CD4-positive, alpha-beta T cell treated with Interleukin-17A for 1 hour (primary cell): ENCODE measurements around the gene HBA1.
"Not testable (repeated sequence)": the region's sequence is repeated elsewhere in the genome, so short reads cannot be mapped to it uniquely, and the experiment has no call there.

Experiments
- DNase-seq: peaks from one replicate; pipeline ENCODE4 v3.0.0-alpha.2; 2020

HBA1 gene

DNA sequence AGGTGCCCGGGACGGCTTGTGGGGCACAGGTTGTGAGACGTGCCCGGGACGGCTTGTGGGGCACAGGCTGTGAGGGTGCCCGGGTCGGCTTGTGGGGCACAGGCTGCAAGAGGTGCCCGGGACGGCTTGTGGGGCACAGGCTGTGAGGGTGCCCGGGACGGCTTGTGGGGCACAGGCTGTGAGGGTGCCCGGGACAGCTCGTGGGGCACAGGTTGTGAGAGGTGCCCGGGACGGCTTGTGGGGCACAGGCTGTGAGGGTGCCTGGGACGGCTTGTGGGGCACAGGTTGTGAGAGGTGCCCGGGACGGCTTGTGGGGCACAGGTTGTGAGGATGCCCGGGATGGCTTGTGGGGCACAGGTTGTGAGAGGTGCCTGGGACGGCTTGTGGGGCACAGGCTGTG is 16.2 kb upstream of the HBA1 start:
- not testable (repeated sequence) for DNase-seq

DNA sequence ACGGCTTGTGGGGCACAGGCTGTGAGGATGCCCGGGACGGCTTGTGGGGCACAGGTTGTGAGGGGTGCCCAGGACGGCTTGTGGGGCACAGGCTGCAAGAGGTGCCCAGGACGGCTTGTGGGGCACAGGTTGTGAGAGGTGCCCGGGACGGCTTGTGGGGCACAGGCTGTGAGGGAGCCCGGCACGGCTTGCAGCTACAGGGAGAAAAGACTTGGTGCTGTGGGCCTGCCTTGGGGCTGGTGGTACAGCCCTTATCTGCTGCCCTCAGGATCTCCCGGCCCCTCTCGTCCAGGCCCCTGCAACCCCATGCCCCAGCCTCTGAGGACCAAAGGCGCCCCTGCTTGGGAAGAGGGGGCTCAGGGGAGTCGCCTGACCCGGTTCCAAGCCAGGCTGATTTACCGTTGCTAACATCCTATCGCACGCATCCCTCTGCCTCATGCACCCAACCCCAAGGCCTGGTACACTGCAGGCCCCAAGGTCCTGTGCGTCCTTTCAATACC is 15.7 kb upstream of the HBA1 start:
- DNase-seq = no peak

DNA sequence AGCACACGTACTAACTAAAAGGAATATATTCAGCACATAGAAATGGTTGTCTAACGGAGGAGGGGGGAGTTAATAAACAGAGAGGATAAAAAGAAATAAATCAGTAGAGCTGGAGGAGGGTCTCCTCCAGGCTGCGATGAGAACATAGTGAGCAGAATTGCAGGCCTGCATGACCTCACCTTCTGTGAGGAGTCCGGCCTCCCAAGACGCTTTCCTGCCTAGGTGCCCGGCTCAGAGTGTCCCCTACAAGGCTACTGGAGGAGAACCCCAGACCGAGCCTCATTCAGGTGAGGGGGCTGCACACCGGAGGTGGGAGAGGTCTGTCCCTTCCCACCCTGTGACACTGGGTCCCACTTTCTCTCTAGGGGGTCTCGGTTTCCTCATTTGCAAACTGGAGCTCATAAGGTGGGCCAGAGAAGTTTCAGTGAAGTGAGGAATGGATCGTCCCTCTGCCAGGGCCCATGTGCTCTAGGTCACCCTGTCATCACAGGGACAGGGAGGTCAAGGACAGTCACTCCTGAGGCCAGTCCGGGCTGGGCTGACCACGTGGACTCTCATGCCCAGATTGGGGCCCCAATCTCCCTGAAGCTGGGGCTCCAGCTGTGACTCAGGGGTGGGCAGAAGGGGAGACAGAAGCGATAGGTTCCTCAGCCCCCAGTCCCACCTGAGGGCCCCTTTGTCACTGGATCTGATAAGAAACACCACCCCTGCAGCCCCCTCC is 14.0 kb upstream of the HBA1 start:
- DNase-seq = no peak

DNA sequence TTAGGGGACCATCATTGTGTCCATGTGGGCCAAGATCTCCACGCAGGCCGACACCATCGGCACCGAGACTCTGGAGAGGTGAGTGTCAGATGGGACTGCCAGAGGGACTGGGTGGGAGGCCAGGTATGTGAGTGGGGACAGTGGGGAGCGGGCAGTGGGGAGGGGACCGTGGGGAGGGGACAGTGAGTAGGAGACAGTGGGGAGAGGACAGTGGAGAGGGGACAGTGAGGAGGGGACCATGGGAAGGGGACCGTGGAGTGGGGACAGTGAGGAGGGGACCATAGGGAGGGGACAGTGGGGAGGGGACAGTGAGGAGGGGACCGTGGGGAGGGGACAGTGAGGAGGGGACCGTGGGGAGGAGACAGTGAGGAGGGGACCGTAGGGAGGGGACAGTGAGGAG is 13.3 kb upstream of the HBA1 start:
- DNase-seq = not testable (repeated sequence)

DNA sequence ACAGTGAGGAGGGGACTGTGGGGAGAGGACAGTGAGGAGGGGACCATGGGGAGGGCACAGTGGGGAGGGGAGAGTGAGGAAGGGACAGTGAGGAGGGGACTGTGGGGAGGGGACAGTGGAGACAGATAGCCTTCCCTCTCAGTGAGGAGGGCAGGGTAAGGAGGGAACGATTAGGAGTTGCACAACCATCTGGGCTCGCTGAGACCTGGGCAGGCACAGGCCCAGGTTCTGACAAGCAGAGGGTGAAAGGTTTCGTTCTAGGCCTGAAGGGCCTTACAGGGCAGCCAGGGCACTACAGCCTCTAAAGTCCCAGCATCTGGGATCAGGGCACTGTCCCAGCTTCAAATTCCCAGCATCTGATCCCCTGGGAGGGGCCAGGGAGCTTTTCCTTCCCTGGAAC is 12.8 kb upstream of the HBA1 start:
- not testable (repeated sequence) for DNase-seq

DNA sequence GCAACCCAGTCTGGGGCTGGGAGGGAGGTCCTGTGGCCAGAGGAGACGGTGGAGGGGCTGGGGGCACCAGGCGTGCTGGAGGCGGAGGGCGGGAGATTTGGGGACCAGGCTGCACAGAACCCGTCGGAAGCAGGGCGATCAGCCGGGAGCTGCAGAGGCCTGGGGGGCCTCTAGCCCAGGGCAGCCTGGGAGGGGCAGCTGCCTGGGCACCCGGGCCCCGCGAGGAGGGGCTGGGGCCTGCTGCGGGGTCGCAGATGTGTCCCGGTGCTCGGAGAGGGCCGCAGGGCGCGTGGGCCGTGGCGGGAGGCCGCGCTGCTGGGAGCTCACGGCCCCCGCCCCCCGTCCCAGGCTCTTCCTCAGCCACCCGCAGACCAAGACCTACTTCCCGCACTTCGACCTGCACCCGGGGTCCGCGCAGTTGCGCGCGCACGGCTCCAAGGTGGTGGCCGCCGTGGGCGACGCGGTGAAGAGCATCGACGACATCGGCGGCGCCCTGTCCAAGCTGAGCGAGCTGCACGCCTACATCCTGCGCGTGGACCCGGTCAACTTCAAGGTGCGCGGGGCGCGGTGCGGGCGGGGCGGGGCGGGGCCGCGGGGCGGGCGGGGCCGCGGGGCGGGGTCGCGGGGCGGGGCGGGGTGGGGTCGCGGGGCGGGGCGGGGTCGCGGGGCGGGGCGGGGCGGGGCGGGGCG is 12.2 kb upstream of the HBA1 start:
- DNase-seq = not testable (repeated sequence)

DNA sequence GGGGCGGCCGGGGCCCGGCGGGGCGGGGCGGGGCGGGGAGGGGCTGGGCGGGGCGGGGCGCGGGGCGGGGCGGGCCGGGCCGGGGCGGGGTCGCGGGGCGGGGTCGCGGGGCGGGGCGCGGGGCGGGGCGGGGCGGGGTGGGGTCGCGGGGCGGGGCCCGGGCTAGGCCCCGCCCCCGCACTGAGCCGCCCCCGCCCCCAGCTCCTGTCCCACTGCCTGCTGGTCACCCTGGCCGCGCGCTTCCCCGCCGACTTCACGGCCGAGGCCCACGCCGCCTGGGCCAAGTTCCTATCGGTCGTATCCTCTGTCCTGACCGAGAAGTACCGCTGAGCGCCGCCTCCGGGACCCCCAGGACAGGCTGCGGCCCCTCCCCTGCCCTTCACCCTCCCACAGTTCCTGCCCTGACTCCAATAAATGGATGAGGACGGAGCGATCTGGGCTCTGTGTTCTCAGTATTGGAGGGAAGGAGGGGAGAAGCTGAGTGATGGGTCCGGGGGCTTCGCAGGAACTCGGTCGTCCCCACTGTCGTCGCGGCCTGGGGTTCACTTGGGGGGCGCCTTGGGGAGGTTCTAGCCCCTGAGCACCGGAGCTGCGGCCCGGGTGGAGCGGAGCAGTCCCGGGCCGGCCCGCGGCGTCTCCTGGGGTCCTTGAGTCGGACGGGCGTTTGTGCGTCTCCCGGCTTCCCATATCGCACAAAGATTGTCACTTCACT is 11.5 kb upstream of the HBA1 start:
- DNase-seq = no peak

DNA sequence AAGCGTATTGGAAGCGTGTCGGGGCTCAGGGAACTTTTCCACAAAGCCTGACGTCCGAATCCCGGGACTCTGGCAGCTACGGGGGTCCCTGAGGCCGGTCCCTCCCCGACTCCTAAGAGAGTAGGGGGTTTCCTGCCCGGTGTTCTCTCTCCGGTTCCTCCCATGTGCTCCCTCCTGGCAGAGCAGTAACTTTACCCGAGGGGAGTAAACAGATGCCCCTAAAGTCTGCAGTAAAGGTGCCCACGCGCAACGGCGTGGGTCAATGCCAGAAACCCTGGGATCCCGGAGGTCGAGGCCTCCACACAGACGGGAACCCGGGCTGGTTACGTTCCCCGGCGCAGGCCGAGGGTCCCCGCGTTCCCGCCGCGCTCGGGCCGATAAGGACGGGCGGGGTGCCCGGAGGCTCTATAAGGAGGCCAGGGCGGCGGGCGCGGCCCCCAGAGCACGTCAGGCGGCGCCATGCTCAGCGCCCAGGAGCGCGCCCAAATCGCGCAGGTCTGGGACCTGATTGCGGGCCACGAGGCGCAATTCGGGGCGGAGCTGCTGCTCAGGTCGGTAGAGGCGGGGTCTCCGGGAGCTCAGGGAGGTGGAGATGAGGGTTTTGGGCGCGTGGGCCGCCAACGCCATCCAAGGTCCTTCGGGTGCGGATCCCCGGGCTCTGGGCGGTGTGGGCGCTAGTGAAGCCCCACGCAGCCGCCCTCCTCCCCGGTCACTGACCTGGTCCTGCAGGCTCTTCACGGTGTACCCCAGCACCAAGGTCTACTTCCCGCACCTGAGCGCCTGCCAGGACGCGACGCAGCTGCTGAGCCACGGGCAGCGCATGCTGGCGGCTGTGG is 10.7 kb upstream of the HBA1 start, which contains the start of gene HBM:
TSS of gene HBM (plus strand) at position 440 of the 836 bp plus-strand sequence. CDS start at position 460, 20 bp downstream.
- DNase-seq = no peak

DNA sequence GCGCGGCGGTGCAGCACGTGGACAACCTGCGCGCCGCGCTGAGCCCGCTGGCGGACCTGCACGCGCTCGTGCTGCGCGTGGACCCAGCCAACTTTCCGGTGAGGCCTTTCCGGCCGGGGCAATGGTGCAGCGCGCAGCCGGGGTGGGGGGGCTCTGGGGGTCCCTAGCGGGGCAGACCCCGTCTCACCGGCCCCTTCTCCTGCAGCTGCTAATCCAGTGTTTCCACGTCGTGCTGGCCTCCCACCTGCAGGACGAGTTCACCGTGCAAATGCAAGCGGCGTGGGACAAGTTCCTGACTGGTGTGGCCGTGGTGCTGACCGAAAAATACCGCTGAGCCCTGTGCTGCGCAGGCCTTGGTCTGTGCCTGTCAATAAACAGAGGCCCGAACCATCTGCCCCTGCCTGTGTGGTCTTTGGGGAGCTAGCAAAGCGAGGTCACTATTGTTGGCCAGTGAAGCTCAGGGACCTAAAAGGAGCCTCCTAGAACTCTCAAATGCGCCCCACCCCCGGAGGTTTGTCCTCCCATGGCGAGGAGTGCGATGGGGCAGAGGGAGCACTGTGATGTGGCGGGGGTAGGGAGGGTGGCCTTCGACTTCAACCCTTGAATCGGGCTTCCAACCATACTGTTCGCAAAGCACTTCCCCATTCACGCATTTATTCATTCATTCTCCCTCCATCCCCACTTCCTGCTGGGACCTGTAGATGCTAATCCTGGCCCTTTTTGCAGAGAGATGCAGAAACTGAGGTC is 9.9 kb upstream of the HBA1 start:
- DNase-seq = no peak

DNA sequence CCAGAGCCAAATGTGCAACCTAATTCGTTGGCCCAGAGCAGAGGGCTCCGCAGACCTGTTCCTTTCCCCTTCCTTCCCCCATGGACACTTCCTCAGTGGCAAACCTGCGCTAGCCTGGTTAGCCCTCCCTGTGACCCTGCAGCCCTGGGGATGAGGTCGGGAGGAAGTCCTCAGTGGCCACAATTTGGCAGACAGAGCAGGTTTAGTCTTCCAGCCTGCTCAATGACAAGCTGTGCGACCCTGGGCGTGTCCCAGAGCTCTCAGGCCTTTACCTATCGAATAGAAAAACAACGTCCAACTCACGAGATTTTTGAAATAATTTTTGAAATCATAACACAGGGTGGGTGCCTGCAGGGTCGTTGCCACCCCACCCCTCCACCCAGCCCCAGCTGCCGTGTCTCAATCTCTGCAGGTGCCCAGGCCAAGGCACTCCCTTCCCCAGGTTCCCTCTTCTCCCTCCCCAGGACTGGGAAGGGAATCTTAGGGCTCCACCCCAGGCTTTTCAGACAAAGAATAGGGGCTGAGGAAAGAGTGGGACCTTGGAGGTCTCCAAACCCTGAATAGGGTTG is 9.3 kb upstream of the HBA1 start:
- no peak for DNase-seq

DNA sequence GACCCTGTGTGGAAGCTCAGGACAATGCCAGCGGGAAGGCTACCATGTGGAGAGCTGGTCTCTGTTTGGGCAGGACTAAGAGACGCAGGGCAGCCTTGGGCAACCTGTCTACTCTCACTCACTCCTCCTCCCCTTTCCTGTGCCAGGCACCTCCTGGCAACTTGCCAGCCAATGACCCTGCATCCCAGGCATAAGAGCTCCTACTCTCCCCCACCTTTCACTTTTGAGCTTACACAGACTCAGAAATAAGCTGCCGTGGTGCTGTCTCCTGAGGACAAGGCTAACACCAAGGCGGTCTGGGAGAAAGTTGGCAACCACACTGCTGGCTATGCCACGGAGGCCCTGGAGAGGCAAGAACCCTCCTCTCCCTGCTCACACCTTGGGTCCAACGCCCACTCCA is 8.1 kb upstream of the HBA1 start:
- no peak for DNase-seq

DNA sequence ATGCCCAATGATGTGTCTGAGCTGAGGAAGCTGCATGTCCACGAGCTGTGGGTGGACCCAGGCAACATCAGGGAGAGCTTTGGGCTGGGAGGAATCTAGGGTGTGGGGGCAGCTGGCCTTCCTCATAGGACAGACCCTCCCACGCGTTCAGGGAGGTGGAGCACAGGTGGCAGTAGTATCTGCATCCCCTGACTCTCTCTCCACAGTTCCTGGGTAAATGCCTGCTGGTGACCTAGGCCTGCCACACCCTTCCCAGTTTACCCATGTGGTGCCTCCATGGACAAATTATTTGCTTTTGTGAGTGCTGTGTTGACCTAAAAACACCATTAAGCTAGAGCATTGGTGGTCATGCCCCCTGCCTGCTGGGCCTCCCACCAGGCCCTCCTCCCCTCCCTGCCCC is 7.5 kb upstream of the HBA1 start:
- no peak for DNase-seq

DNA sequence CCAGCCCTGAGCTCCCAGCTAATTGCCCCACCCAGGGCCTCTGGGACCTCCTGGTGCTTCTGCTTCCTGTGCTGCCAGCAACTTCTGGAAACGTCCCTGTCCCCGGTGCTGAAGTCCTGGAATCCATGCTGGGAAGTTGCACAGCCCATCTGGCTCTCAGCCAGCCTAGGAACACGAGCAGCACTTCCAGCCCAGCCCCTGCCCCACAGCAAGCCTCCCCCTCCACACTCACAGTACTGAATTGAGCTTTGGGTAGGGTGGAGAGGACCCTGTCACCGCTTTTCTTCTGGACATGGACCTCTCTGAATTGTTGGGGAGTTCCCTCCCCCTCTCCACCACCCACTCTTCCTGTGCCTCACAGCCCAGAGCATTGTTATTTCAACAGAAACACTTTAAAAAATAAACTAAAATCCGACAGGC is 6.4 kb upstream of the HBA1 start:
- not testable (repeated sequence) for DNase-seq

DNA sequence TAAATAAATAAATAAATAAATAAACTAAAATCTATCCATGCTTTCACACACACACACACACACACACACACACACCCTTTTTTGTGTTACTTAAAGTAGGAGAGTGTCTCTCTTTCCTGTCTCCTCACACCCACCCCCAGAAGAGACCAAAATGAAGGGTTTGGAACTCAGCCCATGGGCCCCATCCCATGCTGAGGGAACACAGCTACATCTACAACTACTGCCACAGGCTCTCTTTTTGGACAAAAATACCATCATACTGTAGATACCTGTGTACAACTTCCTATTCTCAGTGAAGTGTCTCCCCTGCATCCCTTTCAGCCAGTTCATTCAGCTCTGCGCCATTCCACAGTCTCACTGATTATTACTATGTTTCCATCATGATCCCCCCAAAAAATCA is 5.7 kb upstream of the HBA1 start:
- DNase-seq = no peak

DNA sequence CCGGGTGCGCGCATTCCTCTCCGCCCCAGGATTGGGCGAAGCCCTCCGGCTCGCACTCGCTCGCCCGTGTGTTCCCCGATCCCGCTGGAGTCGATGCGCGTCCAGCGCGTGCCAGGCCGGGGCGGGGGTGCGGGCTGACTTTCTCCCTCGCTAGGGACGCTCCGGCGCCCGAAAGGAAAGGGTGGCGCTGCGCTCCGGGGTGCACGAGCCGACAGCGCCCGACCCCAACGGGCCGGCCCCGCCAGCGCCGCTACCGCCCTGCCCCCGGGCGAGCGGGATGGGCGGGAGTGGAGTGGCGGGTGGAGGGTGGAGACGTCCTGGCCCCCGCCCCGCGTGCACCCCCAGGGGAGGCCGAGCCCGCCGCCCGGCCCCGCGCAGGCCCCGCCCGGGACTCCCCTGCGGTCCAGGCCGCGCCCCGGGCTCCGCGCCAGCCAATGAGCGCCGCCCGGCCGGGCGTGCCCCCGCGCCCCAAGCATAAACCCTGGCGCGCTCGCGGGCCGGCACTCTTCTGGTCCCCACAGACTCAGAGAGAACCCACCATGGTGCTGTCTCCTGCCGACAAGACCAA is 4.0 kb upstream of the HBA1 start, which contains the start of gene HBA2:
TSS of gene HBA2 (plus strand) at position 503 of the 568 bp plus-strand sequence. CDS start at position 540, 37 bp downstream.
- not testable (repeated sequence) for DNase-seq

DNA sequence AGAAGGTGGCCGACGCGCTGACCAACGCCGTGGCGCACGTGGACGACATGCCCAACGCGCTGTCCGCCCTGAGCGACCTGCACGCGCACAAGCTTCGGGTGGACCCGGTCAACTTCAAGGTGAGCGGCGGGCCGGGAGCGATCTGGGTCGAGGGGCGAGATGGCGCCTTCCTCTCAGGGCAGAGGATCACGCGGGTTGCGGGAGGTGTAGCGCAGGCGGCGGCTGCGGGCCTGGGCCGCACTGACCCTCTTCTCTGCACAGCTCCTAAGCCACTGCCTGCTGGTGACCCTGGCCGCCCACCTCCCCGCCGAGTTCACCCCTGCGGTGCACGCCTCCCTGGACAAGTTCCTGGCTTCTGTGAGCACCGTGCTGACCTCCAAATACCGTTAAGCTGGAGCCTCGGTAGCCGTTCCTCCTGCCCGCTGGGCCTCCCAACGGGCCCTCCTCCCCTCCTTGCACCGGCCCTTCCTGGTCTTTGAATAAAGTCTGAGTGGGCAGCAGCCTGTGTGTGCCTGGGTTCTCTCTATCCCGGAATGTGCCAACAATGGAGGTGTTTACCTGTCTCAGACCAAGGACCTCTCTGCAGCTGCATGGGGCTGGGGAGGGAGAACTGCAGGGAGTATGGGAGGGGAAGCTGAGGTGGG is 3.1 kb upstream of the HBA1 start:
- not testable (repeated sequence) for DNase-seq

DNA sequence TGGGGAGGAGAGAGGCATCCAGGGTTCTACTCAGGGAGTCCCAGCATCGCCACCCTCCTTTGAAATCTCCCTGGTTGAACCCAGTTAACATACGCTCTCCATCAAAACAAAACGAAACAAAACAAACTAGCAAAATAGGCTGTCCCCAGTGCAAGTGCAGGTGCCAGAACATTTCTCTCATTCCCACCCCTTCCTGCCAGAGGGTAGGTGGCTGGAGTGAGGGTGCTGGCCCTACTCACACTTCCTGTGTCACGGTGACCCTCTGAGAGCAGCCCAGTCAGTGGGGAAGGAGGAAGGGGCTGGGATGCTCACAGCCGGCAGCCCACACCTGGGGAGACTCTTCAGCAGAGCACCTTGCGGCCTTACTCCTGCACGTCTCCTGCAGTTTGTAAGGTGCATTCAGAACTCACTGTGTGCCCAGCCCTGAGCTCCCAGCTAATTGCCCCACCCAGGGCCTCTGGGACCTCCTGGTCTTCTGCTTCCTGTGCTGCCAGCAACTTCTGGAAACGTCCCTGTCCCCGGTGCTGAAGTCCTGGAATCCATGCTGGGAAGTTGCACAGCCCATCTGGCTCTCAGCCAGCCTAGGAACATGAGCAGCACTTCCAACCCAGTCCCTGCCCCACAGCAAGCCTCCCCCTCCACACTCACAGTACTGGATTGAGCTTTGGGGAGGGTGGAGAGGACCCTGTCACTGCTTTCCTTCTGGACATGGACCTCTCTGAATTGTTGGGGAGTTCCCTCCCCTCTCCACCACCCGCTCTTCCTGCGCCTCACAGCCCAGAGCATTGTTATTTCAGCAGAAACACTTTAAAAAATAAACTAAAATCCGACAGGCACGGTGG is 2.3 kb upstream of the HBA1 start:
- DNase-seq = not testable (repeated sequence)

DNA sequence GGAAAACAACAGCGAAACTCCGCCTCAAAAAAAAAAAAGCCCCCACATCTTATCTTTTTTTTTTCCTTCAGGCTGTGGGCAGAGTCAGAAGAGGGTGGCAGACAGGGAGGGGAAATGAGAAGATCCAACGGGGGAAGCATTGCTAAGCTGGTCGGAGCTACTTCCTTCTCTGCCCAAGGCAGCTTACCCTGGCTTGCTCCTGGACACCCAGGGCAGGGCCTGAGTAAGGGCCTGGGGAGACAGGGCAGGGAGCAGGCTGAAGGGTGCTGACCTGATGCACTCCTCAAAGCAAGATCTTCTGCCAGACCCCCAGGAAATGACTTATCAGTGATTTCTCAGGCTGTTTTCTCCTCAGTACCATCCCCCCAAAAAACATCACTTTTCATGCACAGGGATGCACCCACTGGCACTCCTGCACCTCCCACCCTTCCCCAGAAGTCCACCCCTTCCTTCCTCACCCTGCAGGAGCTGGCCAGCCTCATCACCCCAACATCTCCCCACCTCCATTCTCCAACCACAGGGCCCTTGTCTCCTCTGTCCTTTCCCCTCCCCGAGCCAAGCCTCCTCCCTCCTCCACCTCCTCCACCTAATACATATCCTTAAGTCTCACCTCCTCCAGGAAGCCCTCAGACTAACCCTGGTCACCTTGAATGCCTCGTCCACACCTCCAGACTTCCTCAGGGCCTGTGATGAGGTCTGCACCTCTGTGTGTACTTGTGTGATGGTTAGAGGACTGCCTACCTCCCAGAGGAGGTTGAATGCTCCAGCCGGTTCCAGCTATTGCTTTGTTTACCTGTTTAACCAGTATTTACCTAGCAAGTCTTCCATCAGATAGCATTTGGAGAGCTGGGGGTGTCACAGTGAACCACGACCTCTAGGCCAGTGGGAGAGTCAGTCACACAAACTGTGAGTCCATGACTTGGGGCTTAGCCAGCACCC is 1.2 kb upstream of the HBA1 start:
- DNase-seq = no peak
